HCT116 (cell line): ENCODE data around the gene ALAS1. TPM values are rescaled to one million over a fixed set of nuclear protein-coding genes. Genes with fewer than 3 reads are reported as not detected.

Source experiments
- ATAC-seq: fragments of 200-7000 bp; cut with Tn5 transposase; 2 replicates; pipeline ENCODE4 v1.9.1; 2020; ENCODE audit warnings: mild to moderate bottlenecking, moderate library complexity
- BruUV-seq: library from RNA; stranded (reverse); fragments of 400-500 nt; replicated peaks from 2 replicates; lab custom pipeline; 2021; lab: Mats Ljungman, UMichigan
- CTCF ChIA-PET: fragments of 300-600 bp; sonication (Branson Sonifier 250); formaldehyde crosslinking; loops from one replicate; lab custom pipeline; 2021; ENCODE audit warnings: antibody characterized with exemption; lab: Charles Lee
- POLR2A ChIA-PET: fragments of 300-600, 350-600 bp; sonication (Branson Sonifier 250); formaldehyde crosslinking; loops from one replicate; lab custom pipeline; 2021; ENCODE audit warnings: antibody characterized with exemption; lab: Charles Lee
- RAD21 ChIA-PET, 2 experiments: fragments of 300-600 bp; sonication (Branson Sonifier 250); formaldehyde crosslinking; loops; one replicate each; lab custom pipeline; 2023; ENCODE audit warnings: low total read pairs in 2 of 2; ENCODE audit not compliant: uncharacterized antibody in 2 of 2, unreplicated experiment in 2 of 2, low non-redundant PET in 1 of 2; lab: Charles Lee
- DNase-seq: peaks from one replicate; pipeline ENCODE4 v3.0.0-alpha.2; 2010; ENCODE audit warnings: low read depth, low spot score
- H2AFZ ChIP-seq: fragments of 200-600 bp; shearing (Covaris generic), sonication (generic); 2 replicates; pipeline ENCODE4 v1.6.1; 2017; ENCODE audit warnings: low read depth, mixed run types, mixed read lengths, antibody characterized with exemption, low read length; ENCODE audit not compliant: poor library complexity, severe bottlenecking
- H3K27ac ChIP-seq: 2 replicates; pipeline ENCODE4 v1.5.1; 2012; ENCODE audit warnings: low read depth, low read length
- H3K27me3 ChIP-seq: fragments of 200-600 bp; sonication (generic); 2 replicates; pipeline ENCODE4 v1.6.1; 2016; ENCODE audit warnings: mixed run types, low read length, mixed read lengths; ENCODE audit not compliant: insufficient read depth
- H3K36me3 ChIP-seq, 2 experiments: fragments of 200-500 bp in 1 of 2; fragments of 200-600 bp in 1 of 2; sonication (Bioruptor generic) in 1 of 2; sonication (generic) in 1 of 2; 2 replicates each; pipeline versions ENCODE4 v1.5.1 to v1.6.1; 2014 to 2016; ENCODE audit warnings: low read length in 2 of 2, inconsistent platforms in 1 of 2, mixed read lengths in 1 of 2, mixed run types in 1 of 2; ENCODE audit not compliant: insufficient read depth in 2 of 2, control insufficient read depth in 1 of 2
- H3K4me1 ChIP-seq, 2 experiments: fragments of 200-600 bp in 1 of 2; sonication (generic) in 1 of 2; 2 replicates each; pipeline versions ENCODE4 v1.5.1 to v1.6.1; 2012 to 2017; ENCODE audit warnings: low read length in 2 of 2, inconsistent platforms in 1 of 2, mild to moderate bottlenecking in 1 of 2, mixed read lengths in 1 of 2, mixed run types in 1 of 2, moderate library complexity in 1 of 2; ENCODE audit not compliant: insufficient read depth in 2 of 2, control insufficient read depth in 1 of 2
- H3K4me2 ChIP-seq: fragments of 200-600 bp; sonication (generic); 2 replicates; pipeline ENCODE4 v1.6.1; 2017; ENCODE audit warnings: mixed run types, low read length, mixed read lengths
- H3K4me3 ChIP-seq, 2 experiments: fragments of 200-600 bp in 1 of 2; sonication (generic) in 1 of 2; replicated peaks in 1 of 2; 2 replicates each; pipeline ENCODE4 v1.5.1; 2011 to 2016; ENCODE audit warnings: low read length in 2 of 2, control low read depth in 1 of 2, low read depth in 1 of 2, mild to moderate bottlenecking in 1 of 2, mixed read lengths in 1 of 2, mixed run types in 1 of 2
- H3K79me2 ChIP-seq: fragments of 200-600 bp; sonication (generic); 2 replicates; pipeline ENCODE4 v1.6.1; 2017; ENCODE audit warnings: mild to moderate bottlenecking, mixed run types, low read length, moderate library complexity, mixed read lengths; ENCODE audit not compliant: insufficient read depth
- H3K9ac ChIP-seq: fragments of 200-600 bp; sonication (generic); 2 replicates; pipeline ENCODE4 v1.6.1; 2016; ENCODE audit warnings: low read length, mixed read lengths
- H3K9me2 ChIP-seq: fragments of 200-600 bp; sonication (generic), shearing (Covaris generic); 2 replicates; pipeline ENCODE4 v1.6.1; 2017; ENCODE audit warnings: mixed run types, mild to moderate bottlenecking, moderate library complexity; ENCODE audit not compliant: insufficient read depth
- H3K9me3 ChIP-seq, 2 experiments: fragments of 200-500 bp in 1 of 2; fragments of 200-600 bp in 1 of 2; sonication (Bioruptor generic) in 1 of 2; sonication (generic) in 1 of 2; 2 replicates each; pipeline ENCODE4 v1.6.1; 2014 to 2017; ENCODE audit warnings: low read length in 2 of 2, mixed read lengths in 2 of 2, inconsistent platforms in 1 of 2, low read depth in 1 of 2, mild to moderate bottlenecking in 1 of 2, mixed run types in 1 of 2, moderate library complexity in 1 of 2; ENCODE audit not compliant: control insufficient read depth in 1 of 2, insufficient read depth in 1 of 2
- H4K20me1 ChIP-seq: fragments of 200-600 bp; sonication (generic), shearing (Covaris generic); 2 replicates; pipeline ENCODE4 v1.6.1; 2017; ENCODE audit warnings: mixed run types, mild to moderate bottlenecking, moderate library complexity; ENCODE audit not compliant: insufficient read depth
- CEBPB ChIP-seq: IDR thresholded peaks from 2 replicates; pipeline ENCODE4 v1.6.1; 2012; ENCODE audit warnings: low read depth
- CTCF ChIP-seq, 3 experiments: fragments of 200-600 bp in 1 of 3; sonication (generic) in 1 of 3; IDR thresholded peaks in 2 of 3; conservative IDR thresholded peaks in 1 of 3; 2 replicates each; pipeline ENCODE4 v1.5.1; 2012 to 2017; ENCODE audit warnings: low read depth in 2 of 3, low read length in 2 of 3, antibody characterized with exemption in 1 of 3, borderline replicate concordance in 1 of 3, control low read depth in 1 of 3, mild to moderate bottlenecking in 1 of 3, mixed read lengths in 1 of 3, mixed run types in 1 of 3, moderate library complexity in 1 of 3; ENCODE audit not compliant: insufficient read depth in 1 of 3
- EZH2phosphoT487 ChIP-seq: fragments of 200-600 bp; IDR thresholded peaks from 2 replicates; pipeline ENCODE4 v1.6.1; 2018; ENCODE audit warnings: antibody characterized with exemption, borderline replicate concordance
- FOSL1 ChIP-seq: IDR thresholded peaks from 2 replicates; pipeline ENCODE4 v1.6.1; 2012; ENCODE audit warnings: low read depth
- JUND ChIP-seq: IDR thresholded peaks from 2 replicates; pipeline ENCODE4 v1.6.1; 2012
- MAX ChIP-seq: IDR thresholded peaks from 2 replicates; pipeline ENCODE4 v1.6.1; 2012
- POLR2AphosphoS5 ChIP-seq: IDR thresholded peaks from 2 replicates; pipeline ENCODE4 v1.6.1; 2011; ENCODE audit warnings: mild to moderate bottlenecking, low read depth, low read length, moderate library complexity
- SIN3A ChIP-seq: IDR thresholded peaks from 2 replicates; pipeline ENCODE4 v1.6.1; 2012; ENCODE audit warnings: low read depth
- SP1 ChIP-seq: IDR thresholded peaks from 2 replicates; pipeline ENCODE4 v1.6.1; 2012; ENCODE audit warnings: low read depth
- SRF ChIP-seq: IDR thresholded peaks from 2 replicates; pipeline ENCODE4 v1.6.1; 2012; ENCODE audit warnings: low read depth
- TCF7L2 ChIP-seq: IDR thresholded peaks from 2 replicates; pipeline ENCODE4 v1.7.0; 2011; ENCODE audit warnings: borderline replicate concordance, inconsistent platforms; ENCODE audit not compliant: insufficient read depth, insufficient read length; ENCODE audit errors: extremely low read depth
- ZBTB33 ChIP-seq: IDR thresholded peaks from 2 replicates; pipeline ENCODE4 v1.6.1; 2011; ENCODE audit warnings: mild to moderate bottlenecking, low read length, moderate library complexity; ENCODE audit not compliant: insufficient replicate concordance; ENCODE audit errors: extremely low read depth
- ZNF274 ChIP-seq: fragments of 200-500 bp; sonication (Bioruptor generic); IDR thresholded peaks from 2 replicates; pipeline ENCODE4 v1.6.1; 2014; ENCODE audit warnings: mild to moderate bottlenecking, low read depth, low read length, inconsistent platforms
- intact Hi-C: fragments of 100-400 bp; cut with micrococcal nuclease; formaldehyde crosslinking; loops from 2 replicates; pipeline ENCODE4 v1.10.0; 2022
- total RNA-seq: library from RNA; stranded (reverse); gene quantifications from one replicate; pipeline ENCODE4 v1.2.1, GENCODE V29; 2021; ENCODE audit not compliant: unreplicated experiment

ALAS1 gene
- total RNA-seq, 1 experiment from 2014 or later: 74.0 TPM

- ChIA-PET CTCF (interaction anchor here (1.1 to 2.8 kb wide), 3 partner anchors 10 to 108 kb away, joined by 7 to 37 read pairs (median 16); no protein-coding TSS in a partner anchor), RAD21 (no interaction called here), POLR2A (no interaction called here)
- Histone ChIP-seq H3K36me3 (peaks cover 17% of the 10 kb centered on the region in 2 experiments; a peak in 3 of 4 replicates), H3K9me2 (no peaks in the 10 kb centered on the region), H3K9ac (no peak overlapping the region), H3K27ac (no peak overlapping the region), H4K20me1 (no peaks in the 10 kb centered on the region), H3K27me3 (no peaks in the 10 kb centered on the region), H3K9me3 (no peaks in the 10 kb centered on the region), H3K4me3 (no peak overlapping the region), H2AFZ (no peak overlapping the region), H3K4me2 (no peak overlapping the region), H3K4me1 (no peaks in the 10 kb centered on the region), H3K79me2 (peaks cover under 1% of the 10 kb centered on the region; the same call in 1 of the 2 replicates)
- ATAC-seq: no peak
- no peak for DNase-seq
- intact Hi-C loops: no loop called here
- TF ChIP-seq SP1 (no peak), SIN3A (no peak), ZNF274 (no peak), POLR2AphosphoS5 (no peak), MAX (no peak), EZH2phosphoT487 (no peak), TCF7L2 (no peak), FOSL1 (no peak), JUND (no peak), ZBTB33 (no peak), SRF (no peak), CEBPB (no peak), CTCF (IDR thresholded peaks at IDR 0.05 in 2 of 3, conservative IDR thresholded peaks at IDR 0.05 in 1 of 3; ENCODE audit: borderline replicate concordance in 1 of 3, insufficient read depth in 1 of 3, low read depth in 2 of 3, low read length in 2 of 3) (no peak)
- no TSS peak for BruUV-seq
Measured at GRCh38 chr3:52230461-52230860, 32.5 kb downstream of the ALAS1 start.
